OCI-LY7 (cell line): Measurements from ENCODE around the gene RMDN2.
A peak's percentile ranks its signal among the peaks of the same experiment; 100 is the strongest.

Experiments
- EZH2phosphoT487 ChIP-seq: fragments of 200-600 bp; sonication (generic); IDR thresholded peaks from 2 replicates; pipeline ENCODE4 v1.6.1; 2018; ENCODE audit warnings: low read depth, borderline replicate concordance, mild to moderate bottlenecking, mixed run types, antibody characterized with exemption, low read length, moderate library complexity, mixed read lengths
- TF ChIP-seq, protein P1 (sequence below): fragments of 200-600 bp; sonication (generic); conservative IDR thresholded peaks from 2 replicates; pipeline ENCODE4 v1.5.1; 2014; ENCODE audit warnings: mild to moderate bottlenecking, antibody characterized with exemption, low read length, moderate library complexity, mixed read lengths

- TF ChIP-seq, protein P1, sequence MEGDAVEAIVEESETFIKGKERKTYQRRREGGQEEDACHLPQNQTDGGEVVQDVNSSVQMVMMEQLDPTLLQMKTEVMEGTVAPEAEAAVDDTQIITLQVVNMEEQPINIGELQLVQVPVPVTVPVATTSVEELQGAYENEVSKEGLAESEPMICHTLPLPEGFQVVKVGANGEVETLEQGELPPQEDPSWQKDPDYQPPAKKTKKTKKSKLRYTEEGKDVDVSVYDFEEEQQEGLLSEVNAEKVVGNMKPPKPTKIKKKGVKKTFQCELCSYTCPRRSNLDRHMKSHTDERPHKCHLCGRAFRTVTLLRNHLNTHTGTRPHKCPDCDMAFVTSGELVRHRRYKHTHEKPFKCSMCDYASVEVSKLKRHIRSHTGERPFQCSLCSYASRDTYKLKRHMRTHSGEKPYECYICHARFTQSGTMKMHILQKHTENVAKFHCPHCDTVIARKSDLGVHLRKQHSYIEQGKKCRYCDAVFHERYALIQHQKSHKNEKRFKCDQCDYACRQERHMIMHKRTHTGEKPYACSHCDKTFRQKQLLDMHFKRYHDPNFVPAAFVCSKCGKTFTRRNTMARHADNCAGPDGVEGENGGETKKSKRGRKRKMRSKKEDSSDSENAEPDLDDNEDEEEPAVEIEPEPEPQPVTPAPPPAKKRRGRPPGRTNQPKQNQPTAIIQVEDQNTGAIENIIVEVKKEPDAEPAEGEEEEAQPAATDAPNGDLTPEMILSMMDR = peak; percentile 26; the same call in 1 of the 2 replicates
- no peak for TF ChIP-seq EZH2phosphoT487
Measured at GRCh38 chr2:37984589-37984988, 59.5 kb downstream of the RMDN2 start.
